GM23338 (cell line): ENCODE data around the gene RINT1. TPM values are rescaled to one million over a fixed set of nuclear protein-coding genes. Genes with fewer than 3 reads are reported as not detected.

Source experiments
- ATAC-seq: fragments of 200-7000 bp; cut with Tn5 transposase; 3 replicates; pipeline ENCODE4 v1.9.1; 2020
- DNase-seq: peaks from one replicate; pipeline ENCODE4 v3.0.0-alpha.2; 2015; ENCODE audit warnings: low spot score
- H2AFZ ChIP-seq: fragments of 200-600 bp; sonication (generic); 2 replicates; pipeline ENCODE4 v1.8.0; 2016; ENCODE audit warnings: antibody characterized with exemption, mild to moderate bottlenecking, moderate library complexity
- H3F3A ChIP-seq: fragments of 200-600 bp; sonication (generic); replicated peaks from 2 replicates; pipeline ENCODE4 v1.8.0; 2017; ENCODE audit warnings: antibody characterized with exemption, mixed run types, low read depth
- H3K27ac ChIP-seq: fragments of 200-600 bp; sonication (generic); 2 replicates; pipeline ENCODE4 v1.6.1; 2016; ENCODE audit warnings: low read depth
- H3K27me3 ChIP-seq: fragments of 200-600 bp; sonication (generic); 2 replicates; pipeline ENCODE4 v1.8.0; 2016; ENCODE audit warnings: mild to moderate bottlenecking, mixed run types, moderate library complexity; ENCODE audit not compliant: insufficient read depth
- H3K36me3 ChIP-seq: fragments of 200-600 bp; sonication (generic); 2 replicates; pipeline ENCODE4 v1.8.0; 2016; ENCODE audit warnings: mild to moderate bottlenecking; ENCODE audit not compliant: insufficient read depth
- H3K4me1 ChIP-seq: fragments of 200-600 bp; sonication (generic); 2 replicates; pipeline ENCODE4 v1.8.0; 2016; ENCODE audit warnings: mild to moderate bottlenecking, moderate library complexity; ENCODE audit not compliant: insufficient read depth
- H3K4me2 ChIP-seq: fragments of 200-600 bp; sonication (generic); 2 replicates; pipeline ENCODE4 v1.7.1; 2017; ENCODE audit warnings: mixed run types
- H3K4me3 ChIP-seq: fragments of 200-600 bp; sonication (generic); 2 replicates; pipeline ENCODE4 v1.6.1; 2016; ENCODE audit warnings: mixed run types
- H3K79me2 ChIP-seq: fragments of 200-600 bp; sonication (generic); replicated peaks from 2 replicates; pipeline ENCODE4 v1.8.0; 2017; ENCODE audit warnings: mild to moderate bottlenecking; ENCODE audit not compliant: insufficient read depth
- H3K9me2 ChIP-seq: fragments of 200-600 bp; sonication (generic); 2 replicates; pipeline ENCODE4 v1.8.0; 2017; ENCODE audit not compliant: insufficient read depth
- H4K20me1 ChIP-seq: fragments of 200-600 bp; sonication (generic); replicated peaks from 2 replicates; pipeline ENCODE4 v1.8.0; 2017; ENCODE audit warnings: mild to moderate bottlenecking; ENCODE audit not compliant: insufficient read depth
- H3K27ac Mint-ChIP-seq: 2 replicates; pipeline ENCODE4 v1.8.0; 2020; ENCODE audit warnings: inconsistent platforms, mild to moderate bottlenecking, moderate library complexity, mixed read lengths
- H3K27me3 Mint-ChIP-seq: 3 replicates; pipeline ENCODE4 v1.8.0; 2022; ENCODE audit warnings: low read depth, mild to moderate bottlenecking, moderate library complexity, mixed read lengths, inconsistent platforms; ENCODE audit not compliant: insufficient read depth, poor library complexity
- H3K36me3 Mint-ChIP-seq: 3 replicates; pipeline ENCODE4 v1.8.0; 2021; ENCODE audit warnings: low read depth, mild to moderate bottlenecking, inconsistent platforms, moderate library complexity, mixed read lengths
- H3K4me1 Mint-ChIP-seq: 3 replicates; pipeline ENCODE4 v1.8.0; 2020; ENCODE audit warnings: mild to moderate bottlenecking, inconsistent platforms, mixed read lengths
- H3K4me3 Mint-ChIP-seq: 3 replicates; pipeline ENCODE4 v1.8.0; 2021; ENCODE audit warnings: moderate library complexity, mild to moderate bottlenecking, inconsistent platforms, mixed read lengths
- H3K9me3 Mint-ChIP-seq: 3 replicates; pipeline ENCODE4 v1.8.0; 2020; ENCODE audit warnings: moderate library complexity, mild to moderate bottlenecking, inconsistent platforms, mixed read lengths
- EZH2 ChIP-seq: fragments of 200-600 bp; sonication (generic); IDR thresholded peaks from one replicate; pipeline ENCODE4 v1.8.0; 2017; ENCODE audit warnings: antibody characterized with exemption, mild to moderate bottlenecking, low read depth; ENCODE audit not compliant: unreplicated experiment
- JUNB ChIP-seq: IDR thresholded peaks from one replicate; pipeline ENCODE4 v1.6.1; 2016; ENCODE audit warnings: antibody characterized with exemption; ENCODE audit not compliant: unreplicated experiment
- POLR2AphosphoS5 ChIP-seq: IDR thresholded peaks from 2 replicates; pipeline ENCODE4 v1.6.1; 2016; ENCODE audit warnings: antibody characterized with exemption, low read depth
- REST ChIP-seq: IDR thresholded peaks from one replicate; pipeline ENCODE4 v1.6.1; 2018; ENCODE audit warnings: antibody characterized with exemption; ENCODE audit not compliant: unreplicated experiment
- ZNF331 ChIP-seq: fragments of 250-450 bp; sonication (Bioruptor Pico); IDR thresholded peaks from 2 replicates; pipeline ENCODE4 v1.5.0; 2020; ENCODE audit warnings: low read depth, mild to moderate bottlenecking, moderate library complexity
- ZNF462 ChIP-seq: fragments of 250-450 bp; sonication (Bioruptor Pico); IDR thresholded peaks from 2 replicates; pipeline ENCODE4 v1.5.0; 2020; ENCODE audit warnings: mild to moderate bottlenecking, moderate library complexity
- polyA plus RNA-seq: library from polyadenylated mRNA; unstranded; fragments of >200 nt; fragmentation: Nextera tagmentation; extraction: Ambion mirVana; gene quantifications from 2 replicates; pipeline ENCODE4 v1.2.1, GENCODE V29; 2016
- total RNA-seq: library from RNA; depleted of rRNA; stranded (reverse); fragments of >200 nt; shearing (Covaris generic); gene quantifications from 2 replicates; pipeline ENCODE4 v1.2.3, GENCODE V29; 2014

RINT1 gene
- total and polyA plus RNA-seq, 2 experiments from 2014 or later = 18.5 to 31.2 TPM

DNA sequence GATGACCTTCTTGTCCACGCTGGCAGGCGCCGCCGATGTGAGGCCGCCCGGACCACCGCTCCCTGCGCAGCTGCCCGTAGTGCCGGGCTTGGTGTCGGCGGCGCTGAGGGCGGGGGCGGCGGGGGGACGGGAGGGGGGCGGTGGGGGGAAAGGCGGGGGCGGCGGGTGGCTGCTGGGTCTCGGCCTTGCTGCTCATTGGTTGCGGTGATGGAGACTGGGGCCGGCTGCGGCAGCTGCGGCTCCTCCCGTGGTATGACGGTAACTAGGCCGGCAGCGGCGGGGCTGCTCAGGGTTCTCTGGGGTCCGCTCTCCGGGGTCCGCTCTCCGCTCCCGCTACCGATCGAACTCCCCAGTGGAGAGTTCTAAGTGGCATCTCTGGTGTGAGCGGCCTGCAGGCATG, 51.1 kb downstream of the RINT1 start:
- Histone ChIP-seq H3F3A (no peaks in the 10 kb centered on the region), H3K9me2 (peaks cover 3% of the 10 kb centered on the region; the same call in 1 of the 2 replicates), H3K27ac (no peak overlapping the region), H3K27me3 (no peaks in the 10 kb centered on the region), H3K4me2 (no peak overlapping the region), H3K4me3 (no peak overlapping the region), H4K20me1 (no peaks in the 10 kb centered on the region), H3K36me3 (no peaks in the 10 kb centered on the region), H3K79me2 (no peaks in the 10 kb centered on the region), H2AFZ (no peak overlapping the region), H3K4me1 (no peaks in the 10 kb centered on the region; the same call in 1 of the 2 replicates)
- Mint-ChIP-seq H3K9me3 (peaks cover 17% of the 10 kb centered on the region), H3K4me3 (no peak overlapping the region), H3K27me3 (peaks cover 11% of the 10 kb centered on the region), H3K36me3 (peaks cover 11% of the 10 kb centered on the region), H3K27ac (no peak overlapping the region), H3K4me1 (peaks cover 24% of the 10 kb centered on the region)
- DNase-seq (no peak), ATAC-seq (no peak)
- TF ChIP-seq ZNF331 (CRISPR knock-in tag) (no peak), JUNB (no peak), POLR2AphosphoS5 (no peak), EZH2 (no peak), ZNF462 (no peak), REST (no peak)
